GM08714 (cell line): Measurements from ENCODE around the gene ISG20L2.

Experiments
- H3K4me3 ChIP-seq: fragments of 200-500 bp; sonication (Bioruptor generic); 2 replicates; pipeline ENCODE4 v1.5.1; 2014; ENCODE audit warnings: mild to moderate bottlenecking, low read length, inconsistent platforms
- ZNF274 ChIP-seq: IDR thresholded peaks from 2 replicates; pipeline ENCODE4 v1.6.1; 2012; ENCODE audit warnings: mild to moderate bottlenecking, low read depth, low read length

Gene ISG20L2, protein sequence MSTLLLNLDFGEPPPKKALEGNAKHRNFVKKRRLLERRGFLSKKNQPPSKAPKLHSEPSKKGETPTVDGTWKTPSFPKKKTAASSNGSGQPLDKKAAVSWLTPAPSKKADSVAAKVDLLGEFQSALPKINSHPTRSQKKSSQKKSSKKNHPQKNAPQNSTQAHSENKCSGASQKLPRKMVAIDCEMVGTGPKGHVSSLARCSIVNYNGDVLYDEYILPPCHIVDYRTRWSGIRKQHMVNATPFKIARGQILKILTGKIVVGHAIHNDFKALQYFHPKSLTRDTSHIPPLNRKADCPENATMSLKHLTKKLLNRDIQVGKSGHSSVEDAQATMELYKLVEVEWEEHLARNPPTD

DNA sequence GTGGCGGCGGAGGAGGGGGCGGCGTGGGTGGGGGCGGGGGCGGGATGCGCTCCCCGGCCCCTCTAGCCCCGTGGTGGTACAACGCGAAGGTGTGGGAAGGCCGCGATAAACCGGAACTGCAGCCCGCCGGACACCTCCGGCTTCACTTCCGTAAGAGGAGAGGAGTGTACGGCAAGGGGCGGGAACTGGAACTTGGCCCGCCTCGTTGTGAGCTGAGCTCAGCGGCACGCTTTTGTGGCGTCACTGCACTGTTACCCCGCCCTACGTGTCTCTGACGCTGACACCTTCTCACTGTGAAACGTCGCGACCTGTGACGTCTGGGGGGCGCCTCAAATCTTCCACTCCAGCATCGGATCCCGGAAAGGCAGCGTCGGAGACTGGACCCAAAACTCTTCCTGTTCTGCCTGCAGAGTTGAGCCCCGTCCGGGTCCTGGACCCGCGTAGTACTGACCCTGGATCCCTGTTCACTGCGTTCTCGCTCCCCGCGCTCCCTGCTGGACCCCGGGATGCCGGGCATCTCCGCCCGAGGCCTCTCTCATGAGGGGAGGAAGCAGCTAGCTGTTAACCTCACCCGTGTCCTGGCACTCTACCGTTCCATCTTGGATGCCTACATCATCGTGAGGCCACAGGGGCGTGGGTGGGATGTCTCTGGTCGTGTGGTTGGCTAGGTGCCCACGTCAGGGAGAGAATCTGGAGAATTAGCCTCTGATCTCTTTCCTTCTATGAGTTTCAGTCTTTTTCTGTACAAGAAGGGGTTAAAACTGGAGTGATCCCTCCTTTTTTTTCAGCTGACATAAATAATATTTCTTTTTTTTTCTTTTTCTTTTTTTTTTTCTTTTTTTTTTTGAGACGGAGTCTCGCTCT lies at the start of gene ISG20L2:
TSS of gene ISG20L2 (minus strand) at position 168 of the 864 bp plus-strand sequence. CDS start 1,114 bp downstream, outside the sequence.
- no peak for TF ChIP-seq ZNF274
- peak within 1 kb of the TSS; percentile 92 for H3K4me3 ChIP-seq

DNA sequence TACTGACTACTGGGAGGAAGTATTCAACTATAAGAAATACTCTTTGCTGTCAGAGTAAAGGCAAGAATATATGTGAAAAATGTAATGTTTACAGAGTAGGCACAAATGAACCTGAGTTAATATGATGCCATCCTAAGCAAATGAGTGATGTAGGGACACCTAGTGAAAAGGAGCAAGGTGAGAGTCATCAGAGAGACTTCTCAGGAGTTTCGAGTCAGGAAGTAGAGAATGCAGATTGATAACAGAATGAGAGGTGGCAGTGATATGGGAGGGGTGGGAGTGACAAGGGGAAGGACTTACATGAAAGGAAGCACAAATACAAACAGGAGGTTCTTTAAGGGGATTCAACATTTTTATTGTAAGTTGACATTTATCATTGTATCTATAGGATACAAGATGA lies 49.0 kb upstream of the ISG20L2 start:
- TF ChIP-seq ZNF274 = no peak
- no peak overlapping the region for H3K4me3 ChIP-seq

DNA sequence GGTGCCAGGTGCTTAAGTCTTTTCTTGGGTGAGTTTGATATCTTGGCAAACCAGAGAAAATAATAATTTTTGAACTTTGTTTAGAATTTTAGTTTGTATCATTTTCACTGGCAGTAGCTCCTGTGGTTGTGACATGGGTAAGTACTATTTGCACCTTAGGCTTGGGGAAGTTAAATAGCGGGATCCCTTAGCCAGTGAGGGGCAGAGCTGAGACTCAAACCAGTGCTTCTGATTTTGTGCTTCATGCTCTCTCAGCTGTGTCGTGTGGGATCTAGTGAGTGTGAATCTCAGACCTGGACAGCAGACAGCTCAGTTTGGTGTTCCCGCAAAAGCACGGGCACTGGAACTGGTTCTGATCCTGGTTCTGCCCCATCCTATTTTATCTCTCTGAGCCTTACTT lies 48.4 kb upstream of the ISG20L2 start:
- H3K4me3 ChIP-seq = no peak overlapping the region
- no peak for TF ChIP-seq ZNF274

DNA sequence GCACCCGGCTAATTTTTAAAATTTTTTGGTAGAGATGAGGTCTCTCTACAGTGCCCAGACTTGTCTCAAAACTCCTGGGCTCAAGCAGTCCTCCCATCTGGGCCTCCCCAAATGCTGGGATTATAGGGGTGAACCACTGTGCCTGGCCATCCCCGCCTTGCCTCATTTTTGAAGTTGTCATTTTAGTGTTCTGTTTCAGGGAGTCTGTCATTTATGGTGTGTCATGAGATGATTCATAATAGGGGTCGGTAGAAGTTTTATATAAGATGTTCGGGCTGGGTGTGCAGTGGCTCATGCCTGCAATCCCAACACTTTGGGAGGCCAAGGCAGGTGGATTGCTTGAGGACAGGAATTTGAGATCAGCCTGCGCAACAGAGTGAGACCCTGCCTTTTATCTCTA lies 47.2 kb upstream of the ISG20L2 start:
- no peak for TF ChIP-seq ZNF274
- H3K4me3 ChIP-seq = no peak overlapping the region

DNA sequence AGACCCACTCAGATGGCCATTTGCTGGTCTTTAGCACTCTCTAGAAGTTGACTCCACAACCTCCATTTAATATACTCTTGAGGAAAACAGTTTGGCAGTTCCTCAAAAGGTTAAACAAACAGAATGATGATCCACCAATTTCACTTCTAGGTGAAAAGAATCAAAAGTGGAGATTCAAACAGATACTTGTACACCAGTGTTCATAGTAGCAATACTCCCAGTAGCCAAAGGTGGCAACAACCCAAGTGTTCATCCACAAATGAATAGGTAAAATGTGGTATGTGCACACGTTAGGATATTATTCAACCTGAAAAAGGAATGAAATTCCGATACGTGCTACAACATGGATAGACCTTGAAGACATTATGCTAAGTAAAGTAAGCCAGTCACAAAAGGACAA lies 45.0 kb upstream of the ISG20L2 start:
- no peak for TF ChIP-seq ZNF274
- H3K4me3 ChIP-seq = no peak overlapping the region

DNA sequence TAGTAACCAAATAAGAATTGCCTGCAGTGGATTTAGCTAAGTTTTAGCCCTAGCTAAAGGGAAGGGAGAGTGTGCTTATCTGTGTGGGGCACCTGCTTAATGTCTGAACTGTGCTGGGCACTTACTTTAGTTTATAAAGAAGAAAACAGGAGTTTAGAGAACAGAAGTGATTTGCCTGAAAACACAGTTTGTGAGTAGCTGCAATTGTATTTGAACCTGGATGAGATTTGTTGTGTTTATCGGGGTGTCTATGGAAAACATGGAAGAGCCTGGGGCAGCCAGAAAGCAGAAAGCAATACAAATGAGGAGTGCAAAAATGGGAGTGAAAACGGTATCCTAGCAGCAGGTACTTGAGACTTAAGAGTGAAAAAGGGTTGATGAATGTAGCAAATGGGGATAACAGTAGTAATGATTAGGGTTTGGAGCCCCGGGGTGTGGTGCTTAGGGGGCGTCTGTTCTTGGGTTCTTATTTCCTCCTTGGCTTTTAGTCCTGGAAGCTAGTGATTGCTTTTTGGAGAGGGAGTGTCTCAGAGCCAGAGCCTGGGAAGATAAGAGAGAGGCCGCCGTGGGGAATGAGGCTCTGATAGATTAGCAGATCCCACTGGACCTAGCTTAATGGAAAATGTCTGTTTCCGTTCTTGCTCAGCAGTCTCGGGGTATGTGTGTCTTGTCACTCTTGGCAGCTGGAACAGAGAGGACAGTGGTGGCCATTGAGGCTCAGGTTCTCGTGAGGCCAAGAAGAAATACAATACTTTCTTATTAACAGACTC lies 44.3 kb upstream of the ISG20L2 start:
- H3K4me3 ChIP-seq = no peak overlapping the region
- no peak for TF ChIP-seq ZNF274

DNA sequence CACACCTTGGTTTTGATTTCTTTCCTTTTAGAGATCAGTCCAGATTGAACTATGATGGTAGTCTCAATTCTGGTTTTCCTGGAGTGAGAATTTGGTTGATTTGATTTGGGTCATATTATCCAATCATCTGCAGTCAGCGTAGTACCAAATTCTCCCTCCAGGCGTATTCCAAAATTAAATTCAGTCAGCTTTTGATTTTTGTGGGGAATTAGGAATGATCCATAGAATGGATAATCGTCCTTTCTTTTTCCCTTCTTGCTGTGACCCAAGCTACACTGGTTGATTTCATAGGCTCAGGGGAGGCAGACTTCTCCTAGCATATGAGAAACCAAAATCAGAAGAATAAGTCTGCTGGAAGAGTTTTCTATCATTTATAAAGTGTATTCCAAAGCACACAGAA lies 43.7 kb upstream of the ISG20L2 start:
- no peak for TF ChIP-seq ZNF274
- H3K4me3 ChIP-seq = no peak overlapping the region

DNA sequence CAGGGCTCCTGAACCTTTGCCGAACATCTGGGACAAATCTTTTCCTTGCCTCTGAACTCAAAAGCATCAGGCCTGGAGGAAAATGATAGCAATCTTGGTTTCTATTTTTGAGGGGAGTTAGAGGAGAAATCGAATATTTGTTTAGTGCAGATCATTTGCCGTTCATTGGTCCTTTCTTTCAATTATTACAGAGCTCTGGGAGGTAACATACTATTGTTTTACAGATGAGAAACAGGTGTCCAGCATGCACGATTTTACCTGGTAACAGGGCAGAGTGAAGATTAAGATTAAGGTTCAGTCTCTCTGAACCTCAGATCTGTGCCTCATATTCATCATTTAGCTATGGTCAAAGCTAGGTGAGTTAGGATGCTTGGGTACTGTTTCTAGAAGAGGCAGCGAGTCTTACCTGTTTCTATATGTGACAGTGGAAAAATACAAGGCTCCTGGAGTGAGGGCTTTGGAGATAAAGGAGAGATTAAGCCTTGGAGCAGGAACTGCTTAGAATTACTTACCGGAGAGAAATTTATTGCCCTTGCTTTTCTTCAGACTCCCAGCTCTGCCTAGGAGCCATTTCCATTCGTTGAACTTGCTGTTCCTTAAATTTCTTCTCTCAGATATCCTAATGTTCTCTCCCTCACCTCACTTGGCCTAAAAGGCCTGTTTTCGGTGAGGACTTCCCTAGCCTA lies 40.2 kb upstream of the ISG20L2 start:
- H3K4me3 ChIP-seq = peak overlapping the region; percentile 84
- TF ChIP-seq ZNF274 = no peak

DNA sequence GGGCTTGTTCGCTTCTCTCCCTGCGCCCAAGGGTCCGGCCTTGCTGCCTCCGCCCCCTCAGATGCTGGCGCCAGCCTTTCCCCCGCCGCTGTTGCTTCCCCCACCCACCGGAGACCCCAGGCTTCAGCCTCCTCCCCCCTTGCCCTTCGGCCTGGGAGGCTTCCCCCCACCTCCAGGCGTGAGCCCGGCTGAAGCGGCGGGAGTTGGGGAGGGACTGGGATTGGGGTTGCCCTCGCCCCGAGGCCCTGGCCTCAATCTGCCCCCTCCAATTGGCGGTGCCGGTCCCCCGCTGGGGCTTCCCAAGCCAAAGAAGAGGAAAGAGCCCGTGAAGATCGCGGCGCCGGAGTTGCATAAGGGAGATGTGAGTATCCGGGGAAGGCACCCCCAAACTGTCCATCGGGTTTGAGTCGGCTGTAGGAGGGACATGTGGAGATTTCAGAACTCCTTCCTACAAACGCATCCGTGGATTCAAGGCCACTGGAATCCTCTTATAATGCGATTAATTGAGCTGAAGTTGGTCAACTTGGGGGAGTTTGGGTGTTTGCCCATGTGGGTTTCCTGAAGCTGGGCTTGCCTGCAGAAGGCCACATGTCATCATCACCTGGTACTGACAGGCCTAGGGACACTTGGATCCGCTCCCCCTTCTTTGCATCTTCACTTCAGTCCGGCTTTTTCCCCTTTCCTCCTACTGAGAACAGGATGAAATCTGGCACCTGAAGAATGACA lies 39.5 kb upstream of the ISG20L2 start:
- TF ChIP-seq ZNF274 = no peak
- H3K4me3 ChIP-seq = peak overlapping the region; percentile 84

DNA sequence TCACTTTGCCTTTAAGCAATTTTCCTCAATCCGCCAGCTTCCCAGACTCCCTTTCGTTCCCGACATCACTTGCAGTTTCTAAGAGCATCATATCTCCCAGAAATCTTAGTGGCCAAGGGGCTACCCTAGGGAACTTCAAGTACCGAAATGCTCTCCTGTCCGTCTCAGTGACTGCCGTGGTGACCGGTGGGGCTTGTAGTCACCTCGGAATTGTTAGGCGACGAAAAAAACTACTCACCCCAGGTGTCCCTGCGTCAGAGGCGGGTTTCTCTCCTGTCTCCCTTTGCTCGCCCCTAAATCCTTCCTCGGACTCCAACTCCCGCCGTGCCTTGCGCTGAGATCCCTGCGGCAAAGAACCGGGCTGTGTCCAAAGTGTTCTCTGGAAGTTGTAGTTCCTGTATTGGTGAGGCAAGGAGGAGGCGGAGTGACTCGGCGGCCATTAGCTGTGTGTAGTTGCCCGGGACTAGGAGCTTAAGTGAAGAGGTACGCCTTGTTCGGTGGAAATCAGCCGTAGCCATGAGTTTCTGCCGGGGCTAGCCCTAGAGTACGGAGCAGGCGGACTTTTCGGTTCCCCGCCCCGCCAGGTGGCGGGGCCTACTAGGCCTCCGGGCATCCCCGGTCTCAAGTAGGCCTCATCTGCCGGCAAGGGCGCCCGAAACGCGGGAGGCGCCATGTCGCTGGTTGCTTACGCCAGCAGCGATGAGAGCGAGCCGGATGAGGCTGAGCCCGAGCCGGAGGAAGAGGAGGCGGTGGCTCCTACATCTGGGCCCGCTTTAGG lies 38.7 kb upstream of the ISG20L2 start, which contains the start of gene PRCC:
TSS of gene PRCC (plus strand) at position 435 of the 778 bp plus-strand sequence. CDS start at position 672, 237 bp downstream.
- H3K4me3 ChIP-seq = peak within 1 kb of the TSS; percentile 84
- no peak for TF ChIP-seq ZNF274

DNA sequence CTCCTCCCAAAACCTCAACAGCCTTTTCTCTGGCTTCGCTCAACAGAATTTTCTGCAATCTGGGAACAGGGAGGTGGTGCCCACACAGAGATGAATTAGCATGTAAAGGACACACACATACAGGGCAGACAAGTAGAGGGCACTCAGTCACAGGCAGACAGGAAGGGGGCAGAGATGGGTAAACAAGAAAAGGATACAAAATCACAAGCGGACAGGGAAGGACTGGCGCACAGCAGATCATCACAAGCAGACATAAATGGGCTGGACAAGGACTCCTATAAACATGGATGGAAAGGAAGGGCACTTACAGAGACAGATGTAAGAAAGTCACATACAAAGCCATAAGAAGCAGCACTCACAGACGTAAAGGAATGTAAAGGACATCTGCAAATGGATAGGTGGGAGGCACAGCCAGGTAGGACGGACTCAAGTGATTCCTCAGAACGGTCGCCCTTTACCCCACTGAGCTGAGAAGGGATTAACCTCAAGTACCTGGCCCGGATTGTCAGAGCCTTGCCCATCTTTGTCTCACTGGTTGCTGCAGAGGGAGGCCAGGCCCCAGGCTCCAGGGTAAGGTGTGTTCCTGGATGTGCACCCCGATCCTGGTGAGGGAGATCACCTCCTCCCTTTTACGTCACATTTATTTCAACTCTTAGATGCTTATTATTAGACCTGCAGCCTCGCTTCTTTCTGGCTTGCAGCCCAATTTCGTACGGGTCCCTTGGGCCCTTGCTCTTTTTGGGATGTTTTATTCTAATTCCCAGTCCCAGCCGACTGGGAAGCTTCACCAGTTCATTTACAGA lies 37.9 kb upstream of the ISG20L2 start:
- peak overlapping the region; percentile 82 for H3K4me3 ChIP-seq
- no peak for TF ChIP-seq ZNF274
